Measurements from ENCODE around the gene KIF6.

DNA sequence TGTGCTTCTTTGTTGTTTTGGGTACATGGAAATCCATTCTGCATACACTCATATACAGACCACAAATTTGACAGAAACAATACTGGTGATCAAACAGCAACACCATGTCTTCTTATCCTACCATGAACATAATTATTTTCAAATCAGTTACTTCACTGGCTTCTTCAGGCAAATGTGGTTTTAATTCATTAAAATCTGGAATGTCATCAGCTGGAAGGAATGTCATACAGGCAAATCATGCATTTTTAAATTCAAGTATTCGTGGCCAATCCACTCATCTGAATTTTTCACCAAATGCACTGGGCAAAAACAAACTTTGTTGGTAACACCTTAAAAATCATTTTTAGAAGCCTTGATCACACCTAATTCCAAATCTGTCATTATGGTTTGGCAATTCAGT, 59.3 kb downstream of the KIF6 start:
- TF ChIP-seq, protein P1, sequence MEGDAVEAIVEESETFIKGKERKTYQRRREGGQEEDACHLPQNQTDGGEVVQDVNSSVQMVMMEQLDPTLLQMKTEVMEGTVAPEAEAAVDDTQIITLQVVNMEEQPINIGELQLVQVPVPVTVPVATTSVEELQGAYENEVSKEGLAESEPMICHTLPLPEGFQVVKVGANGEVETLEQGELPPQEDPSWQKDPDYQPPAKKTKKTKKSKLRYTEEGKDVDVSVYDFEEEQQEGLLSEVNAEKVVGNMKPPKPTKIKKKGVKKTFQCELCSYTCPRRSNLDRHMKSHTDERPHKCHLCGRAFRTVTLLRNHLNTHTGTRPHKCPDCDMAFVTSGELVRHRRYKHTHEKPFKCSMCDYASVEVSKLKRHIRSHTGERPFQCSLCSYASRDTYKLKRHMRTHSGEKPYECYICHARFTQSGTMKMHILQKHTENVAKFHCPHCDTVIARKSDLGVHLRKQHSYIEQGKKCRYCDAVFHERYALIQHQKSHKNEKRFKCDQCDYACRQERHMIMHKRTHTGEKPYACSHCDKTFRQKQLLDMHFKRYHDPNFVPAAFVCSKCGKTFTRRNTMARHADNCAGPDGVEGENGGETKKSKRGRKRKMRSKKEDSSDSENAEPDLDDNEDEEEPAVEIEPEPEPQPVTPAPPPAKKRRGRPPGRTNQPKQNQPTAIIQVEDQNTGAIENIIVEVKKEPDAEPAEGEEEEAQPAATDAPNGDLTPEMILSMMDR (IDR thresholded peaks at IDR 0.05; ENCODE audit: low read length), result no peak
- TF ChIP-seq EZH2phosphoT487 (IDR thresholded peaks at IDR 0.05; ENCODE audit: low read length), result no peak
